Measurements from ENCODE around the gene CD247. TPM values are rescaled to one million over a fixed set of nuclear protein-coding genes. Genes with fewer than 3 reads are reported as not detected.

The CD247 gene
- total and polyA plus RNA-seq, 9 donors = 0.20 to 1.5 (median 0.43) TPM

- WGBS (ENCODE audit: insufficient coverage) = 63% methylated on average over 4 of the region's 4 CpGs
- Histone ChIP-seq H3K9me3 (replicated peaks; ENCODE audit: control insufficient read depth, low read depth, low read length) (no peaks in the 10 kb centered on the region), H3K4me3 (ENCODE audit: low read length) (no peak overlapping the region), H3K27ac (ENCODE audit: low read length) (no peak overlapping the region), H3K27me3 (ENCODE audit: control insufficient read depth, insufficient read depth, low read length) (peaks cover 1% of the 10 kb centered on the region), H3K4me1 (ENCODE audit: control insufficient read depth, insufficient read depth, low read length) (peaks cover 2% of the 10 kb centered on the region), H3K36me3 (ENCODE audit: control insufficient read depth, insufficient read depth, low read length) (no peaks in the 10 kb centered on the region)
- no peak for DNase-seq
Observed at GRCh38 chr1:167463080-167463479, 55.2 kb downstream of the CD247 start.

- H3K27me3 ChIP-seq (ENCODE audit: control insufficient read depth, insufficient read depth, low read length) = peaks cover 3% of the 10 kb centered on the region
- no peak for DNase-seq
- H3K9me3 ChIP-seq (replicated peaks; ENCODE audit: control insufficient read depth, low read depth, low read length) = no peaks in the 10 kb centered on the region
- 91% methylated on average over 8 of the region's 8 CpGs for WGBS (ENCODE audit: insufficient coverage)
- H3K36me3 ChIP-seq (ENCODE audit: control insufficient read depth, insufficient read depth, low read length) = no peaks in the 10 kb centered on the region
- no peak overlapping the region for H3K27ac ChIP-seq (ENCODE audit: low read length)
- H3K4me3 ChIP-seq (ENCODE audit: low read length) = no peak overlapping the region
- H3K4me1 ChIP-seq (ENCODE audit: control insufficient read depth, insufficient read depth, low read length) = peaks cover 2% of the 10 kb centered on the region
Observed at GRCh38 chr1:167462341-167462740, 56.0 kb downstream of the CD247 start.

DNA sequence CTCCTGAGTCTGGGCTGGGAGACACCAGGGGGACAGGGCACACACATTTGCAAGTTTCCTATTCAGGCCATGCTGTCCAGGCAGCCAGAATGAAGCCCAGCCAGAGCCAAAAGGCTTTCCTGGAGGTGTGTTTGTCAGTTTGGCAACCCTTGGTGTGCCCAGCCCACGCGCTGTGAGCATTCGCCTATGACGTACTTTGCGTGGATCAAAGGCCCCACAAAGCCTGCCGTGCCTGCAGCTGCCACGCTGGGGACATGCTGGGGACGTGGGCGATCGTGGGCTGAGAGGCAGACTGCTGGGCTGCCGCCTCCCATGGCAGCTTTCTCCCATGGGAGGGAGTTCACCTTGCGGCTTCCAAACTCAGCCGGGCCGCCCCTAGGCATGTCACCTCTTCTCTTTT is 57.5 kb downstream of the CD247 start:
- 86% methylated on average over 14 of the region's 14 CpGs for WGBS (ENCODE audit: insufficient coverage)
- peaks cover 9% of the 10 kb centered on the region for H3K27me3 ChIP-seq (ENCODE audit: control insufficient read depth, insufficient read depth, low read length)
- H3K36me3 ChIP-seq (ENCODE audit: control insufficient read depth, insufficient read depth, low read length) = no peaks in the 10 kb centered on the region
- H3K9me3 ChIP-seq (replicated peaks; ENCODE audit: control insufficient read depth, low read depth, low read length) = no peaks in the 10 kb centered on the region
- no peak for DNase-seq
- H3K4me3 ChIP-seq (ENCODE audit: low read length) = no peak overlapping the region
- no peak overlapping the region for H3K27ac ChIP-seq (ENCODE audit: low read length)
- peaks cover 9% of the 10 kb centered on the region for H3K4me1 ChIP-seq (ENCODE audit: control insufficient read depth, insufficient read depth, low read length)

GRCh38 chr1:167457936-167458584 is 60.3 kb downstream of the CD247 start:
- Histone ChIP-seq H3K36me3 (ENCODE audit: control insufficient read depth, insufficient read depth, low read length) (no peaks in the 10 kb centered on the region), H3K9me3 (replicated peaks; ENCODE audit: control insufficient read depth, low read depth, low read length) (no peaks in the 10 kb centered on the region), H3K4me1 (ENCODE audit: control insufficient read depth, insufficient read depth, low read length) (peaks cover 11% of the 10 kb centered on the region), H3K27me3 (ENCODE audit: control insufficient read depth, insufficient read depth, low read length) (peaks cover 22% of the 10 kb centered on the region), H3K27ac (ENCODE audit: low read length) (no peak overlapping the region), H3K4me3 (ENCODE audit: low read length) (no peak overlapping the region)
- 88% methylated on average over 7 of the region's 11 CpGs for WGBS (ENCODE audit: insufficient coverage)
- DNase-seq = no peak

- 84% methylated on average over 4 of the region's 8 CpGs for WGBS (ENCODE audit: insufficient coverage)
- H3K4me3 ChIP-seq (ENCODE audit: low read length) = no peak overlapping the region
- H3K9me3 ChIP-seq (replicated peaks; ENCODE audit: control insufficient read depth, low read depth, low read length) = no peaks in the 10 kb centered on the region
- H3K27me3 ChIP-seq (ENCODE audit: control insufficient read depth, insufficient read depth, low read length) = peaks cover 26% of the 10 kb centered on the region
- H3K36me3 ChIP-seq (ENCODE audit: control insufficient read depth, insufficient read depth, low read length) = no peaks in the 10 kb centered on the region
- H3K4me1 ChIP-seq (ENCODE audit: control insufficient read depth, insufficient read depth, low read length) = peaks cover 11% of the 10 kb centered on the region
- DNase-seq = no peak
- no peak overlapping the region for H3K27ac ChIP-seq (ENCODE audit: low read length)
Observed at GRCh38 chr1:167456926-167457325, 61.4 kb downstream of the CD247 start.

DNA sequence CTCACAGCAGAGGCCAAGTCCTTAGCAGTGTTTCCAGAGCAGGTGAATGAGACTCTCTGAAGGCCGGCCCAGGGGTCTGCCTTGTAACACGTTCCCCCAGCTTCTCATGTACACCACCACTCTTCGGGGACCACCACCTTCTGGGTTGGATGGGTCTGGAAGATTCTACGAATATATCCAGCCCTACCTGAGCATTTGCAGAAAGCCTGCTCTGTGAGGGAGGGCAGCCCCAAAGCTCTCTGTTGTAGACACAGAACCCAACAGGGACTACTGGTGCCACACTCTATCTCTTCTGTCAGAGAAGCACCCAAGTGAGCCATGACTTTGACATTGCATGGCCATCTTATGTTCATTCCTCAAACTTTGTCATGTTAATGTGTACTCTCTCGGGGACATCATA is 61.8 kb downstream of the CD247 start:
- no peak overlapping the region for H3K27ac ChIP-seq (ENCODE audit: low read length)

DNA sequence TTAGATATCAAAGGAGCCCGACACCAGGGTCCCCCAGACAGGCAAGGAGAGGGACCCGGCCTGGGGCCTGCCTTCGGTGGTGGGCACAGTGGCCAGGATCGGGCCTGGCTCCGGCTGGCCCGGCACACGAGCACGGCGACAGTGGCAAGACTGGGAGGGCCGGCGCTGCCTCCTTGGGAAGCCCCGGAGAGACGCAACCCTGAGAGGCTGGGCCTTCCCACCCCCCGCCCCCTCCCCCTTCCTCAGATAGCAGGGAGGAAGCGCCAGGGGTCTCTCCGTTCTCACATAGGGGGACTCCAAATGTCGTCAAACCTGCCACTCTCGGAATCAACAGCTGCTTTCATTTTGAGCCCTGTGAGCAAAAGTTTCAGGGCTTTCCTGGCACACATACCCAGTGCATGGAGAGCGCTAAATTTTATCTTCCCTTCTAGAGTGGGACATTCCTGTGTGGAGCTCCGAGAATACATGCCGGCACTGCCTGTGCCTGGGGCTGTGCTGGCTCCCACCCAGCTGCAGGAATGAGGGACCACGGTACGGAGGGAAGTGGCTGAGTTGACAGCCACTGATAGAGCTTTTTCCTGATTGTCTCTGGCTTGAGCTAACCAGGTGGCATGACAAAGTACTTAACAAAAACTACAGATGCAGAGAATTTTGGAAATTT is 62.4 kb downstream of the CD247 start:
- Histone ChIP-seq H3K27ac (ENCODE audit: low read length) (peak overlapping the region; percentile 86), H3K36me3 (ENCODE audit: control insufficient read depth, insufficient read depth, low read length) (no peaks in the 10 kb centered on the region), H3K27me3 (ENCODE audit: control insufficient read depth, insufficient read depth, low read length) (peaks cover 26% of the 10 kb centered on the region), H3K9me3 (replicated peaks; ENCODE audit: control insufficient read depth, low read depth, low read length) (no peaks in the 10 kb centered on the region), H3K4me3 (ENCODE audit: low read length) (peak overlapping the region; percentile 77), H3K4me1 (ENCODE audit: control insufficient read depth, insufficient read depth, low read length) (peaks cover 11% of the 10 kb centered on the region)
- peak; percentile 56 for DNase-seq
- 4% methylated on average over 11 of the region's 23 CpGs for WGBS (ENCODE audit: insufficient coverage)

More for the DNA sequence above, 61.8 kb downstream of the CD247 start:
- WGBS (ENCODE audit: insufficient coverage) = 50% methylated on average over 1 of the region's 5 CpGs
- Histone ChIP-seq H3K4me1 (ENCODE audit: control insufficient read depth, insufficient read depth, low read length) (peaks cover 11% of the 10 kb centered on the region), H3K9me3 (replicated peaks; ENCODE audit: control insufficient read depth, low read depth, low read length) (no peaks in the 10 kb centered on the region), H3K36me3 (ENCODE audit: control insufficient read depth, insufficient read depth, low read length) (no peaks in the 10 kb centered on the region), H3K27me3 (ENCODE audit: control insufficient read depth, insufficient read depth, low read length) (peaks cover 26% of the 10 kb centered on the region), H3K4me3 (ENCODE audit: low read length) (peak overlapping the region; percentile 77)
- DNase-seq = no peak

GRCh38 chr1:167454894-167455785 is 63.2 kb downstream of the CD247 start:
- WGBS (ENCODE audit: insufficient coverage) = under 1% methylated on average over 85 of the region's 85 CpGs
- DNase-seq = peak; percentile 58
- Histone ChIP-seq H3K27ac (ENCODE audit: low read length) (peak overlapping the region; percentile 86), H3K9me3 (replicated peaks; ENCODE audit: control insufficient read depth, low read depth, low read length) (no peaks in the 10 kb centered on the region), H3K4me1 (ENCODE audit: control insufficient read depth, insufficient read depth, low read length) (peaks cover 11% of the 10 kb centered on the region), H3K4me3 (ENCODE audit: low read length) (peak overlapping the region; percentile 77), H3K36me3 (ENCODE audit: control insufficient read depth, insufficient read depth, low read length) (no peaks in the 10 kb centered on the region), H3K27me3 (ENCODE audit: control insufficient read depth, insufficient read depth, low read length) (peaks cover 26% of the 10 kb centered on the region)

DNA sequence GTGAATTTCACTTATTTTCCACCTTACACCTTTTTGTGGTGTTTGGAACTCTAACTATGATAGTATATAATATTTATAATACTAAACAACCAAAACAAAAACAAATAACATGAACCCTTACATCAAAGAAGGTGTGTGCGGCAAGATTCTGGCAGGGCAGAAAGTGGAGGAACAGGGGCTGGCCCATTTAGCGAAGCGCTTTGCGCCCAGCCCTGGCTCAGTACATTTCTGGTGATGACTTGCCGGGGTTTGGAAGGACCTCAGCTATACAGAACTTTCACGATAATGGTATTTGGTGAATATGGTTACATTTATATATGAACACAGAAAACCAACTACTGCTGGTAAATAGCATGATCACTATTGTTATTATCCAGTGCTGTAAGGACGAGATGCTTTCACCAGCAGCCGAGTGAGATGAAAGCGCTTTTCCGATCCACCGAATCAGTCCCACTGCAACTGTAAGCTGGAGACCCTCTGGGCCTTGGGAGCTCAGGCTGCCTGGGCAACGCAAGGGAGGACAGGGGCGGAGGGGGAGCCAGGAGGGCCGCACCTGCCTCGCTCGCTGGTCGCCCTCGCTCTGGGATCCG is 63.9 kb downstream of the CD247 start:
- Histone ChIP-seq H3K36me3 (ENCODE audit: control insufficient read depth, insufficient read depth, low read length) (no peaks in the 10 kb centered on the region), H3K27ac (ENCODE audit: low read length) (peak overlapping the region; percentile 35), H3K4me3 (ENCODE audit: low read length) (peak overlapping the region; percentile 77), H3K27me3 (ENCODE audit: control insufficient read depth, insufficient read depth, low read length) (peaks cover 26% of the 10 kb centered on the region), H3K9me3 (replicated peaks; ENCODE audit: control insufficient read depth, low read depth, low read length) (no peaks in the 10 kb centered on the region), H3K4me1 (ENCODE audit: control insufficient read depth, insufficient read depth, low read length) (peaks cover 11% of the 10 kb centered on the region)
- WGBS (ENCODE audit: insufficient coverage) = 9% methylated on average over 13 of the region's 19 CpGs
- no peak for DNase-seq

GRCh38 chr1:167453123-167453522 is 65.2 kb downstream of the CD247 start:
- Histone ChIP-seq H3K36me3 (ENCODE audit: control insufficient read depth, insufficient read depth, low read length) (no peaks in the 10 kb centered on the region), H3K27me3 (ENCODE audit: control insufficient read depth, insufficient read depth, low read length) (peaks cover 26% of the 10 kb centered on the region), H3K4me1 (ENCODE audit: control insufficient read depth, insufficient read depth, low read length) (peaks cover 11% of the 10 kb centered on the region), H3K4me3 (ENCODE audit: low read length) (no peak overlapping the region), H3K27ac (ENCODE audit: low read length) (no peak overlapping the region), H3K9me3 (replicated peaks; ENCODE audit: control insufficient read depth, low read depth, low read length) (no peaks in the 10 kb centered on the region)
- 67% methylated on average over 3 of the region's 6 CpGs for WGBS (ENCODE audit: insufficient coverage)
- no peak for DNase-seq
